BE2C (cell line): ENCODE measurements around the gene FXYD3.

Experiments
- DNase-seq: peaks from one replicate; pipeline ENCODE4 v3.0.0-alpha.2; 2020
- H3K27me3 ChIP-seq: fragments of 250-450 bp; sonication (Bioruptor Pico); 2 replicates; pipeline ENCODE4 v1.5.1; 2020; ENCODE audit warnings: mild to moderate bottlenecking
- H3K36me3 ChIP-seq: fragments of 250-450 bp; sonication (Bioruptor Pico); 2 replicates; pipeline ENCODE4 v1.5.1; 2020; ENCODE audit warnings: mild to moderate bottlenecking
- H3K4me1 ChIP-seq: fragments of 250-450 bp; sonication (Bioruptor Pico); 2 replicates; pipeline ENCODE4 v1.5.1; 2020
- H3K4me3 ChIP-seq: 2 replicates; pipeline ENCODE4 v1.5.1; 2011; ENCODE audit warnings: low read depth, low read length
- H3K9me3 ChIP-seq: fragments of 250-450 bp; sonication (Bioruptor Pico); 2 replicates; pipeline ENCODE4 v1.5.1; 2020
- CTCF ChIP-seq: IDR thresholded peaks from 2 replicates; pipeline ENCODE4 v1.5.1; 2012; ENCODE audit warnings: mild to moderate bottlenecking, low read depth, low read length

The FXYD3 gene

GRCh38 chr19:35130761-35131720 lies 15.4 kb downstream of the FXYD3 start:
- no peaks in the 10 kb centered on the region for H3K27me3 ChIP-seq
- no peaks in the 10 kb centered on the region for H3K36me3 ChIP-seq
- DNase-seq: no peak
- H3K4me3 ChIP-seq: no peak overlapping the region
- no peaks in the 10 kb centered on the region for H3K9me3 ChIP-seq
- no peak for TF ChIP-seq CTCF
- H3K4me1 ChIP-seq: no peaks in the 10 kb centered on the region

GRCh38 chr19:35132254-35132653 lies 16.6 kb downstream of the FXYD3 start:
- no peaks in the 10 kb centered on the region for H3K9me3 ChIP-seq
- no peak for TF ChIP-seq CTCF
- no peak overlapping the region for H3K4me3 ChIP-seq
- no peaks in the 10 kb centered on the region for H3K4me1 ChIP-seq
- no peaks in the 10 kb centered on the region for H3K27me3 ChIP-seq
- no peak for DNase-seq
- no peaks in the 10 kb centered on the region for H3K36me3 ChIP-seq

- TF ChIP-seq CTCF: no peak
- no peaks in the 10 kb centered on the region for H3K36me3 ChIP-seq
These were observed 18.2 kb downstream of the FXYD3 start for GRCh38 chr19:35133826-35134225.

GRCh38 chr19:35134601-35135242 lies 19.1 kb downstream of the FXYD3 start, which contains the start of gene LGI4:
Gene LGI4 (minus strand): TSS chr19:35135059. CDS start chr19:35134680, 379 bp downstream.
- no peak for TF ChIP-seq CTCF
- H3K4me3 ChIP-seq: no peak within 1 kb of the TSS
- no peaks in the 10 kb centered on the region for H3K4me1 ChIP-seq

More at GRCh38 chr19:35133826-35134225, 18.2 kb downstream of the FXYD3 start:
- no peak for DNase-seq
- no peak overlapping the region for H3K4me3 ChIP-seq
- H3K27me3 ChIP-seq: no peaks in the 10 kb centered on the region
- no peaks in the 10 kb centered on the region for H3K4me1 ChIP-seq
- H3K9me3 ChIP-seq: no peaks in the 10 kb centered on the region

GRCh38 chr19:35135389-35135909 lies 19.8 kb downstream of the FXYD3 start:
- peak; percentile 81 for DNase-seq
- no peaks in the 10 kb centered on the region for H3K36me3 ChIP-seq
- H3K27me3 ChIP-seq: no peaks in the 10 kb centered on the region
- TF ChIP-seq CTCF: peak; percentile 85
- H3K9me3 ChIP-seq: no peaks in the 10 kb centered on the region
- H3K4me3 ChIP-seq: no peak overlapping the region
- no peaks in the 10 kb centered on the region for H3K4me1 ChIP-seq

More at GRCh38 chr19:35134601-35135242, 19.1 kb downstream of the FXYD3 start, which contains the start of gene LGI4:
- Histone ChIP-seq H3K36me3 (no peaks in the 10 kb centered on the region), H3K27me3 (no peaks in the 10 kb centered on the region), H3K9me3 (no peaks in the 10 kb centered on the region)
- no peak for DNase-seq
